Femur (tissue), 1 donor: Measurements from ENCODE around the gene MRPL17.
"Not testable (repeated sequence)": the region's sequence is repeated elsewhere in the genome, so short reads cannot be mapped to it uniquely, and the experiment has no call there.

ENCODE experiments used
- DNase-seq: peaks from one replicate; pipeline ENCODE4 v3.0.0-alpha.2; 2017

MRPL17 gene

GRCh38 chr11:6682936-6683861 is at the start of gene MRPL17:
TSS of gene MRPL17 (minus strand) at chr11:6683340. CDS start at chr11:6683296, 44 bp downstream.
- DNase-seq = peak; percentile 100

GRCh38 chr11:6727971-6728760 is 45.0 kb upstream of the MRPL17 start:
- no peak for DNase-seq

- DNase-seq = no peak
These were observed 42.3 kb upstream of the MRPL17 start for GRCh38 chr11:6725386-6725896.

- no peak for DNase-seq
These were observed 40.9 kb upstream of the MRPL17 start for GRCh38 chr11:6724013-6724412.

GRCh38 chr11:6721343-6721742 is 38.2 kb upstream of the MRPL17 start:
- no peak for DNase-seq

GRCh38 chr11:6719576-6719975 is 36.4 kb upstream of the MRPL17 start:
- no peak for DNase-seq

GRCh38 chr11:6717426-6717825 is 34.3 kb upstream of the MRPL17 start:
- no peak for DNase-seq

- not testable (repeated sequence) for DNase-seq
These were observed 28.4 kb upstream of the MRPL17 start for GRCh38 chr11:6711552-6711951.

- DNase-seq = no peak
These were observed 25.7 kb upstream of the MRPL17 start for GRCh38 chr11:6708876-6709275.

- DNase-seq = peak; percentile 53
These were observed 22.9 kb upstream of the MRPL17 start for GRCh38 chr11:6705905-6706535.

GRCh38 chr11:6703247-6704063 is 20.3 kb upstream of the MRPL17 start:
- peak; percentile 33 for DNase-seq

- not testable (repeated sequence) for DNase-seq
These were observed 18.8 kb upstream of the MRPL17 start for GRCh38 chr11:6701955-6702354.

- no peak for DNase-seq
These were observed 12.2 kb upstream of the MRPL17 start for GRCh38 chr11:6695377-6695776.

- no peak for DNase-seq
These were observed 11.0 kb upstream of the MRPL17 start for GRCh38 chr11:6694229-6694535.

- no peak for DNase-seq
These were observed 10.4 kb upstream of the MRPL17 start for GRCh38 chr11:6693342-6694228.

- DNase-seq = no peak
These were observed 9.0 kb upstream of the MRPL17 start for GRCh38 chr11:6692128-6692527.

GRCh38 chr11:6690431-6691132 is 7.4 kb upstream of the MRPL17 start:
- not testable (repeated sequence) for DNase-seq

GRCh38 chr11:6687876-6688275 is 4.7 kb upstream of the MRPL17 start:
- no peak for DNase-seq

- DNase-seq = no peak
These were observed 2.9 kb upstream of the MRPL17 start for GRCh38 chr11:6686006-6686405.

- DNase-seq = not testable (repeated sequence)
These were observed 928 bp upstream of the MRPL17 start for GRCh38 chr11:6684068-6684467.

GRCh38 chr11:6682591-6682935 is 577 bp downstream of the MRPL17 start:
- DNase-seq = no peak
